ENCODE data around the gene CHMP4A.

DNA sequence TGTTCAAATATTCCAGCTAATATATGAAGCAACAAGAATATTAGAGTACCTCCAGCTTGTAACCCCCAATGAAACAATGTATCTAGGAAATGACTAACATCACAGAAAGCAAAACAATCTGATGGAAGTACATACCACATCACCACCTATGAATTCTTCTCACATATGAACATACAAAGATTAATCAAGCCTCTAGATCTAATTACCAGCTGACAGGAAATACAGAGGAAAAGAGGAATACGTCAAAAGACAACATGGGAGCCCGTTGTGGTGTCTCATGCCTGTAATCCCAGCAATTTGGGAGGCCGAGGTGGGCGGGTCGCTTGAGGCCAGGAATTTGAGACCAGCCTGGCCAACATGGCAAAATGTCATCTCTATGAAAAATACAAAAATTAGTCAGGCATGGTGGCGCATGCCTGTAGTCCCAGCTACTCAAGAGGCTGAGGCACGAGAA, 11.4 kb upstream of the CHMP4A start:
- TF ChIP-seq CREB1 (IDR thresholded peaks at IDR 0.05) (no peak), CREB1 (CRISPR knock-in tag; IDR thresholded peaks at IDR 0.05) (no peak), YY1 (IDR thresholded peaks at IDR 0.05; ENCODE audit: insufficient read depth, insufficient replicate concordance, low read depth, low read length) (no peak), ZNF317 (CRISPR knock-in tag; IDR thresholded peaks at IDR 0.05) (no peak), GABPA (IDR thresholded peaks at IDR 0.05; ENCODE audit: low read depth, low read length) (no peak), GABPA (CRISPR knock-in tag; IDR thresholded peaks at IDR 0.05; ENCODE audit: low read depth) (no peak)
- TF ChIP-seq, protein P1, sequence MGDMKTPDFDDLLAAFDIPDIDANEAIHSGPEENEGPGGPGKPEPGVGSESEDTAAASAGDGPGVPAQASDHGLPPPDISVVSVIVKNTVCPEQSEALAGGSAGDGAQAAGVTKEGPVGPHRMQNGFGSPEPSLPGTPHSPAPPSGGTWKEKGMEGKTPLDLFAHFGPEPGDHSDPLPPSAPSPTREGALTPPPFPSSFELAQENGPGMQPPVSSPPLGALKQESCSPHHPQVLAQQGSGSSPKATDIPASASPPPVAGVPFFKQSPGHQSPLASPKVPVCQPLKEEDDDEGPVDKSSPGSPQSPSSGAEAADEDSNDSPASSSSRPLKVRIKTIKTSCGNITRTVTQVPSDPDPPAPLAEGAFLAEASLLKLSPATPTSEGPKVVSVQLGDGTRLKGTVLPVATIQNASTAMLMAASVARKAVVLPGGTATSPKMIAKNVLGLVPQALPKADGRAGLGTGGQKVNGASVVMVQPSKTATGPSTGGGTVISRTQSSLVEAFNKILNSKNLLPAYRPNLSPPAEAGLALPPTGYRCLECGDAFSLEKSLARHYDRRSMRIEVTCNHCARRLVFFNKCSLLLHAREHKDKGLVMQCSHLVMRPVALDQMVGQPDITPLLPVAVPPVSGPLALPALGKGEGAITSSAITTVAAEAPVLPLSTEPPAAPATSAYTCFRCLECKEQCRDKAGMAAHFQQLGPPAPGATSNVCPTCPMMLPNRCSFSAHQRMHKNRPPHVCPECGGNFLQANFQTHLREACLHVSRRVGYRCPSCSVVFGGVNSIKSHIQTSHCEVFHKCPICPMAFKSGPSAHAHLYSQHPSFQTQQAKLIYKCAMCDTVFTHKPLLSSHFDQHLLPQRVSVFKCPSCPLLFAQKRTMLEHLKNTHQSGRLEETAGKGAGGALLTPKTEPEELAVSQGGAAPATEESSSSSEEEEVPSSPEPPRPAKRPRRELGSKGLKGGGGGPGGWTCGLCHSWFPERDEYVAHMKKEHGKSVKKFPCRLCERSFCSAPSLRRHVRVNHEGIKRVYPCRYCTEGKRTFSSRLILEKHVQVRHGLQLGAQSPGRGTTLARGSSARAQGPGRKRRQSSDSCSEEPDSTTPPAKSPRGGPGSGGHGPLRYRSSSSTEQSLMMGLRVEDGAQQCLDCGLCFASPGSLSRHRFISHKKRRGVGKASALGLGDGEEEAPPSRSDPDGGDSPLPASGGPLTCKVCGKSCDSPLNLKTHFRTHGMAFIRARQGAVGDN (CRISPR knock-in tag; IDR thresholded peaks at IDR 0.05), result no peak

Measured in HepG2 (cell line).